HCT116 (cell line): ENCODE data around the gene GGTLC2. TPM values are rescaled to one million over a fixed set of nuclear protein-coding genes. Genes with fewer than 3 reads are reported as not detected.
"Not testable (repeated sequence)": the region's sequence is repeated elsewhere in the genome, so short reads cannot be mapped to it uniquely, and the experiment has no call there.

Source experiments
- ATAC-seq: fragments of 200-7000 bp; cut with Tn5 transposase; 2 replicates; pipeline ENCODE4 v1.9.1; 2020; ENCODE audit warnings: mild to moderate bottlenecking, moderate library complexity
- BruUV-seq: library from RNA; stranded (reverse); fragments of 400-500 nt; replicated peaks from 2 replicates; lab custom pipeline; 2021; lab: Mats Ljungman, UMichigan
- CTCF ChIA-PET: fragments of 300-600 bp; sonication (Branson Sonifier 250); formaldehyde crosslinking; loops from one replicate; lab custom pipeline; 2021; ENCODE audit warnings: antibody characterized with exemption; lab: Charles Lee
- POLR2A ChIA-PET: fragments of 300-600, 350-600 bp; sonication (Branson Sonifier 250); formaldehyde crosslinking; loops from one replicate; lab custom pipeline; 2021; ENCODE audit warnings: antibody characterized with exemption; lab: Charles Lee
- RAD21 ChIA-PET, 2 experiments: fragments of 300-600 bp; sonication (Branson Sonifier 250); formaldehyde crosslinking; loops; one replicate each; lab custom pipeline; 2023; ENCODE audit warnings: low total read pairs in 2 of 2; ENCODE audit not compliant: uncharacterized antibody in 2 of 2, unreplicated experiment in 2 of 2, low non-redundant PET in 1 of 2; lab: Charles Lee
- DNase-seq: peaks from one replicate; pipeline ENCODE4 v3.0.0-alpha.2; 2010; ENCODE audit warnings: low read depth, low spot score
- H2AFZ ChIP-seq: fragments of 200-600 bp; shearing (Covaris generic), sonication (generic); 2 replicates; pipeline ENCODE4 v1.6.1; 2017; ENCODE audit warnings: low read depth, mixed run types, mixed read lengths, antibody characterized with exemption, low read length; ENCODE audit not compliant: poor library complexity, severe bottlenecking
- H3K27ac ChIP-seq: 2 replicates; pipeline ENCODE4 v1.5.1; 2012; ENCODE audit warnings: low read depth, low read length
- H3K27me3 ChIP-seq: fragments of 200-600 bp; sonication (generic); 2 replicates; pipeline ENCODE4 v1.6.1; 2016; ENCODE audit warnings: mixed run types, low read length, mixed read lengths; ENCODE audit not compliant: insufficient read depth
- H3K36me3 ChIP-seq, 2 experiments: fragments of 200-500 bp in 1 of 2; fragments of 200-600 bp in 1 of 2; sonication (Bioruptor generic) in 1 of 2; sonication (generic) in 1 of 2; 2 replicates each; pipeline versions ENCODE4 v1.5.1 to v1.6.1; 2014 to 2016; ENCODE audit warnings: low read length in 2 of 2, inconsistent platforms in 1 of 2, mixed read lengths in 1 of 2, mixed run types in 1 of 2; ENCODE audit not compliant: insufficient read depth in 2 of 2, control insufficient read depth in 1 of 2
- H3K4me1 ChIP-seq, 2 experiments: fragments of 200-600 bp in 1 of 2; sonication (generic) in 1 of 2; 2 replicates each; pipeline versions ENCODE4 v1.5.1 to v1.6.1; 2012 to 2017; ENCODE audit warnings: low read length in 2 of 2, inconsistent platforms in 1 of 2, mild to moderate bottlenecking in 1 of 2, mixed read lengths in 1 of 2, mixed run types in 1 of 2, moderate library complexity in 1 of 2; ENCODE audit not compliant: insufficient read depth in 2 of 2, control insufficient read depth in 1 of 2
- H3K4me2 ChIP-seq: fragments of 200-600 bp; sonication (generic); 2 replicates; pipeline ENCODE4 v1.6.1; 2017; ENCODE audit warnings: mixed run types, low read length, mixed read lengths
- H3K4me3 ChIP-seq, 2 experiments: fragments of 200-600 bp in 1 of 2; sonication (generic) in 1 of 2; replicated peaks in 1 of 2; 2 replicates each; pipeline ENCODE4 v1.5.1; 2011 to 2016; ENCODE audit warnings: low read length in 2 of 2, control low read depth in 1 of 2, low read depth in 1 of 2, mild to moderate bottlenecking in 1 of 2, mixed read lengths in 1 of 2, mixed run types in 1 of 2
- H3K79me2 ChIP-seq: fragments of 200-600 bp; sonication (generic); 2 replicates; pipeline ENCODE4 v1.6.1; 2017; ENCODE audit warnings: mild to moderate bottlenecking, mixed run types, low read length, moderate library complexity, mixed read lengths; ENCODE audit not compliant: insufficient read depth
- H3K9ac ChIP-seq: fragments of 200-600 bp; sonication (generic); 2 replicates; pipeline ENCODE4 v1.6.1; 2016; ENCODE audit warnings: low read length, mixed read lengths
- H3K9me2 ChIP-seq: fragments of 200-600 bp; sonication (generic), shearing (Covaris generic); 2 replicates; pipeline ENCODE4 v1.6.1; 2017; ENCODE audit warnings: mixed run types, mild to moderate bottlenecking, moderate library complexity; ENCODE audit not compliant: insufficient read depth
- H3K9me3 ChIP-seq, 2 experiments: fragments of 200-500 bp in 1 of 2; fragments of 200-600 bp in 1 of 2; sonication (Bioruptor generic) in 1 of 2; sonication (generic) in 1 of 2; 2 replicates each; pipeline ENCODE4 v1.6.1; 2014 to 2017; ENCODE audit warnings: low read length in 2 of 2, mixed read lengths in 2 of 2, inconsistent platforms in 1 of 2, low read depth in 1 of 2, mild to moderate bottlenecking in 1 of 2, mixed run types in 1 of 2, moderate library complexity in 1 of 2; ENCODE audit not compliant: control insufficient read depth in 1 of 2, insufficient read depth in 1 of 2
- H4K20me1 ChIP-seq: fragments of 200-600 bp; sonication (generic), shearing (Covaris generic); 2 replicates; pipeline ENCODE4 v1.6.1; 2017; ENCODE audit warnings: mixed run types, mild to moderate bottlenecking, moderate library complexity; ENCODE audit not compliant: insufficient read depth
- intact Hi-C: fragments of 100-400 bp; cut with micrococcal nuclease; formaldehyde crosslinking; loops from 2 replicates; pipeline ENCODE4 v1.10.0; 2022
- total RNA-seq: library from RNA; stranded (reverse); gene quantifications from one replicate; pipeline ENCODE4 v1.2.1, GENCODE V29; 2021; ENCODE audit not compliant: unreplicated experiment

The GGTLC2 gene
- total RNA-seq, 1 experiment from 2014 or later, result not detected

GRCh38 chr22:22647952-22648351 lies 3.5 kb downstream of the GGTLC2 start:
- intact Hi-C loops, H3K27me3 ChIP-seq, H3K4me2 ChIP-seq, H2AFZ ChIP-seq, H3K27ac ChIP-seq, CTCF ChIA-PET, RAD21 ChIA-PET, POLR2A ChIA-PET, ATAC-seq, H3K9ac ChIP-seq, H3K79me2 ChIP-seq, H3K4me3 ChIP-seq, H3K9me2 ChIP-seq, H3K36me3 ChIP-seq, DNase-seq, H3K4me1 ChIP-seq, H3K9me3 ChIP-seq, H4K20me1 ChIP-seq, BruUV-seq: not testable (repeated sequence)

- H3K9ac ChIP-seq, RAD21 ChIA-PET, H3K9me3 ChIP-seq, intact Hi-C loops, H3K4me1 ChIP-seq, CTCF ChIA-PET, H3K4me2 ChIP-seq, POLR2A ChIA-PET, ATAC-seq, DNase-seq, H3K27ac ChIP-seq, H4K20me1 ChIP-seq, H3K9me2 ChIP-seq, BruUV-seq, H3K79me2 ChIP-seq, H2AFZ ChIP-seq, H3K27me3 ChIP-seq, H3K4me3 ChIP-seq, H3K36me3 ChIP-seq: not testable (repeated sequence)
Measured at GRCh38 chr22:22648863-22649536, 4.6 kb downstream of the GGTLC2 start.

- POLR2A ChIA-PET, H3K36me3 ChIP-seq, H3K4me3 ChIP-seq, H3K9me3 ChIP-seq, ATAC-seq, H3K9me2 ChIP-seq, H4K20me1 ChIP-seq, H3K79me2 ChIP-seq, intact Hi-C loops, H2AFZ ChIP-seq, CTCF ChIA-PET, H3K4me1 ChIP-seq, H3K27ac ChIP-seq, H3K4me2 ChIP-seq, RAD21 ChIA-PET, DNase-seq, BruUV-seq, H3K9ac ChIP-seq, H3K27me3 ChIP-seq: not testable (repeated sequence)
Measured at GRCh38 chr22:22649761-22650160, 5.3 kb downstream of the GGTLC2 start.

GRCh38 chr22:22650398-22650797 lies 6.0 kb downstream of the GGTLC2 start:
- POLR2A ChIA-PET, H3K4me3 ChIP-seq, H4K20me1 ChIP-seq, H3K27ac ChIP-seq, H3K9ac ChIP-seq, BruUV-seq, RAD21 ChIA-PET, H3K27me3 ChIP-seq, H3K4me2 ChIP-seq, CTCF ChIA-PET, H3K4me1 ChIP-seq, intact Hi-C loops, H2AFZ ChIP-seq, H3K36me3 ChIP-seq, ATAC-seq, DNase-seq, H3K9me2 ChIP-seq, H3K79me2 ChIP-seq, H3K9me3 ChIP-seq: not testable (repeated sequence)
